Breast epithelium (tissue), 3 donors: Measurements from ENCODE around the gene MAS1.

Source experiments
- CTCF ChIP-seq, 3 donors: fragments of 450-650 bp; IDR thresholded peaks; one replicate each; pipeline ENCODE4 v1.5.1; 2016 to 2017; ENCODE audit warnings: antibody characterized with exemption in 3 of 3, mild to moderate bottlenecking in 3 of 3, moderate library complexity in 3 of 3
- POLR2AphosphoS5 ChIP-seq, 3 donors: sonication (generic); formaldehyde crosslinking; IDR thresholded peaks; one replicate each; pipeline ENCODE4 v1.6.1; 2017; ENCODE audit warnings: antibody characterized with exemption in 3 of 3

GRCh38 chr6:159915397-159915796 lies 24.6 kb downstream of the MAS1 start:
- no peak for TF ChIP-seq CTCF (IDR thresholded peaks at IDR 0.05)
- no peak for TF ChIP-seq POLR2AphosphoS5 (IDR thresholded peaks at IDR 0.05)
